ENCODE results near the gene CSTF1.

GRCh38 chr20:56368351-56369134 lies 23.9 kb upstream of the CSTF1 start:
- TF ChIP-seq CTCF (conservative IDR thresholded peaks at IDR 0.05 in 1 of 2, IDR thresholded peaks at IDR 0.05 in 1 of 2; ENCODE audit: low read depth in 1 of 2, low read length in 2 of 2): no peak
- TF ChIP-seq EZH2 (IDR thresholded peaks at IDR 0.05; ENCODE audit: low read length, missing control alignments): no peak
